Activated B cell treated with CpG ODN at 0.5 μM for 24 hours (primary cell): Measurements from ENCODE around the gene ATRNL1. TPM values are rescaled to one million over a fixed set of nuclear protein-coding genes. Genes with fewer than 3 reads are reported as not detected.

ENCODE experiments used
- ATAC-seq: fragments of 200-7000 bp; cut with Tn5 transposase; one replicate; pipeline ENCODE4 v1.10.0; 2021; ENCODE audit warnings: low read depth, mild to moderate bottlenecking, moderate library complexity
- CTCF ChIA-PET: fragments of 350-600 bp; sonication (Branson Sonifier 250); formaldehyde crosslinking; loops from one replicate; lab custom pipeline; 2021; ENCODE audit warnings: antibody characterized with exemption; lab: Charles Lee
- POLR2A ChIA-PET: fragments of 350-600 bp; sonication (Branson Sonifier 250); formaldehyde crosslinking; loops from one replicate; lab custom pipeline; 2021; ENCODE audit warnings: antibody characterized with exemption; lab: Charles Lee
- DNase-seq: peaks from one replicate; pipeline ENCODE4 v3.0.0; 2022
- H3K27ac Mint-ChIP-seq: one replicate; pipeline ENCODE4 v1.8.0; 2020; ENCODE audit warnings: mixed read lengths
- H3K27me3 Mint-ChIP-seq: one replicate; pipeline ENCODE4 v1.8.0; 2021; ENCODE audit warnings: mixed read lengths
- H3K36me3 Mint-ChIP-seq: one replicate; pipeline ENCODE4 v1.8.0; 2021; ENCODE audit warnings: low read depth, mixed read lengths
- H3K4me1 Mint-ChIP-seq: one replicate; pipeline ENCODE4 v1.8.0; 2021; ENCODE audit warnings: mixed read lengths
- H3K4me3 Mint-ChIP-seq: one replicate; pipeline ENCODE4 v1.8.0; 2020; ENCODE audit warnings: mild to moderate bottlenecking, mixed read lengths
- H3K9me3 Mint-ChIP-seq: one replicate; pipeline ENCODE4 v1.8.0; 2020; ENCODE audit warnings: mixed read lengths
- CTCF ChIP-seq: fragments of 200-600 bp; IDR thresholded peaks from one replicate; pipeline ENCODE4 v1.8.0; 2022; ENCODE audit warnings: antibody characterized with exemption, mild to moderate bottlenecking
- intact Hi-C: fragments of 100-400 bp; cut with micrococcal nuclease; formaldehyde crosslinking; loops from one replicate; pipeline ENCODE4 v1.15.1; 2024
- total RNA-seq: library from RNA; stranded (reverse); gene quantifications from 2 replicates; pipeline ENCODE4 v1.2.3, GENCODE V29; 2022

ATRNL1 gene
- total RNA-seq, 1 donor from 2014 or later = 1.2 TPM

DNA sequence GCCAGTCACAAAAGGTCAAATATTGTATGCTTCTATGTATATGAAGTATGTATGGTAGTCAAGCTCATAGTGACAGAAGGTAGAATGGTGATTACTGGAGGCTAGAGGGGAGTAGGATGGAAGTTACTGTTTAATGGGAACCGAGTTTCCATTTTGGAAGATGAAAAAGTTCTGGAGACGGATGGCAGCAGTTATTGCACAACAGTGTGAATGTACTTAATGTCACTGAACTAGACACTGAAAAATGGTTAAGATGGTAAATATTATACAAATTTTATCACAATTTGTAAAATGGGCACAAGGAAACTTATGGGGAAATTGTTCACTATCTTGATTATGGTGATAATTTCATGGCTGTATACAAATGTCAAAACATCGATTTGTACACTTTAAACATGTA, 895.2 kb downstream of the ATRNL1 start:
- H3K4me1 Mint-ChIP-seq = no peaks in the 10 kb centered on the region
- no peak overlapping the region for H3K27ac Mint-ChIP-seq

DNA sequence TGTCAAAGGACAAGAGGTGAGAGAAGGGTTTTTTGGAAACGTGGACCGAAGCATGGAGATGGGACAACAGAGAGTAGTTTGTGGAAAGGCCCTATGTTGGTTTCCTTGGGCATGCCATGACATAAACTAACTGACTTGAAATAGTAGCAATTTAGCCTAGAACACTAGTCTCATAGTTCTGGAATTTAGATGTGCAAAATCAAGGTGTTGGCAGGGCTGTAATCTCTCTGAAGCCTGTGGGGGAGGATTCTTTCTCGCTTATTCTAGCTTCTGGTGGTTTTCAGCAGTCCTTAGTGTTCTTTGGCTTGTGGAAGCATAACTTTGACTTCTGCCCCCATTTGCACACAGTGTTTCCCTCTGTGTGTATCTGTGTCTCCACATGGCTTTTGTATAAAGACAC, 896.5 kb downstream of the ATRNL1 start:
- Mint-ChIP-seq H3K4me1 (no peaks in the 10 kb centered on the region), H3K36me3 (no peaks in the 10 kb centered on the region), H3K27ac (no peak overlapping the region), H3K27me3 (no peaks in the 10 kb centered on the region), H3K9me3 (peaks cover 22% of the 10 kb centered on the region), H3K4me3 (no peak overlapping the region)
- ChIA-PET CTCF (no interaction called here), POLR2A (no interaction called here)
- no peak for DNase-seq
- intact Hi-C loops = no loop called here
- ATAC-seq = no peak
- TF ChIP-seq CTCF = no peak

More for the DNA sequence above, 895.2 kb downstream of the ATRNL1 start:
- Mint-ChIP-seq H3K4me3 (no peak overlapping the region), H3K36me3 (no peaks in the 10 kb centered on the region), H3K27me3 (no peaks in the 10 kb centered on the region), H3K9me3 (peaks cover 22% of the 10 kb centered on the region)
- DNase-seq (no peak), ATAC-seq (no peak)
- ChIA-PET CTCF (no interaction called here), POLR2A (no interaction called here)
- intact Hi-C loops = no loop called here
- no peak for TF ChIP-seq CTCF

- DNase-seq (no peak), ATAC-seq (no peak)
- H3K27ac Mint-ChIP-seq = no peak overlapping the region
- no peak for TF ChIP-seq CTCF
- H3K4me3 Mint-ChIP-seq = no peak overlapping the region
- no peaks in the 10 kb centered on the region for H3K4me1 Mint-ChIP-seq
- intact Hi-C loops = no loop called here
- no peaks in the 10 kb centered on the region for H3K36me3 Mint-ChIP-seq
- ChIA-PET CTCF (no interaction called here), POLR2A (no interaction called here)
- peaks cover 18% of the 10 kb centered on the region for H3K9me3 Mint-ChIP-seq
- no peaks in the 10 kb centered on the region for H3K27me3 Mint-ChIP-seq
Observed at GRCh38 chr10:115992236-115992986, 899.2 kb downstream of the ATRNL1 start.

GRCh38 chr10:115996031-115996430, 902.9 kb downstream of the ATRNL1 start:
- Mint-ChIP-seq H3K4me1 (no peaks in the 10 kb centered on the region), H3K27me3 (no peaks in the 10 kb centered on the region), H3K4me3 (no peak overlapping the region), H3K9me3 (peaks cover 5% of the 10 kb centered on the region), H3K36me3 (no peaks in the 10 kb centered on the region), H3K27ac (no peak overlapping the region)
- CTCF ChIA-PET = no interaction called here
- POLR2A ChIA-PET = no interaction called here
- ATAC-seq (no peak), DNase-seq (no peak)
- intact Hi-C loops = no loop called here
- TF ChIP-seq CTCF = no peak

DNA sequence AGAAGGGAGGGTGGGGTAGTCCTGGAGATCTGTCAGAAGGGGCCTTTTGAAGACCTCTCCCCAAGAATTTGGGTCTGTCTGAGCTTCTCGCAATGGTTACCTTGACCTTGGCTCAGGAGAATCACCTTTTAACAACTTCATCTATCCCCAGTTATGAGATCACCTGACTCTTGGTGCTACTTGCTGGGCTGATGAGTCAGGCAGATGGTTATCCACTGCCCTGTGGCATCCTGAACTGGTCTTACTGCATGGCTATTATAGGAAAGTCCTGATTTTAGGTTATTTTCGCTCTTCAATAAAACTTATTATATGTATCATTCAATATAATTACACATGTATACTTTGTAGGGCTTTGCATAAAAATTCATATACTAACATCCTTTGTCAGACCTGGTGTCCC, 905.1 kb downstream of the ATRNL1 start:
- no peak for ATAC-seq

More for the DNA sequence above, 905.1 kb downstream of the ATRNL1 start:
- no peak for DNase-seq
- Mint-ChIP-seq H3K4me3 (no peak overlapping the region), H3K27me3 (no peaks in the 10 kb centered on the region), H3K4me1 (no peaks in the 10 kb centered on the region), H3K27ac (no peak overlapping the region), H3K36me3 (no peaks in the 10 kb centered on the region), H3K9me3 (peaks cover 5% of the 10 kb centered on the region)
- TF ChIP-seq CTCF = no peak
- CTCF ChIA-PET = no interaction called here
- POLR2A ChIA-PET = no interaction called here
- intact Hi-C loops = no loop called here

Other genes starting within 250 kb of the ATRNL1 start
- gene TRUB1, start 155.2 kb upstream of the ATRNL1 start, total RNA-seq = 13.0 and 13.9 TPM in 2 replicates